HG03175 (cell line): ENCODE data around the gene GFI1.
A peak's percentile ranks its signal among the peaks of the same experiment; 100 is the strongest.
"Not testable (repeated sequence)": the region's sequence is repeated elsewhere in the genome, so short reads cannot be mapped to it uniquely, and the experiment has no call there.

Experiments
- ATAC-seq: cut with Tn5 transposase; IDR thresholded peaks from one replicate; pipeline ENCODE4 v1.9.1; 2021; ENCODE audit warnings: mild to moderate bottlenecking, moderate library complexity; ENCODE audit not compliant: unreplicated experiment

GFI1 gene

DNA sequence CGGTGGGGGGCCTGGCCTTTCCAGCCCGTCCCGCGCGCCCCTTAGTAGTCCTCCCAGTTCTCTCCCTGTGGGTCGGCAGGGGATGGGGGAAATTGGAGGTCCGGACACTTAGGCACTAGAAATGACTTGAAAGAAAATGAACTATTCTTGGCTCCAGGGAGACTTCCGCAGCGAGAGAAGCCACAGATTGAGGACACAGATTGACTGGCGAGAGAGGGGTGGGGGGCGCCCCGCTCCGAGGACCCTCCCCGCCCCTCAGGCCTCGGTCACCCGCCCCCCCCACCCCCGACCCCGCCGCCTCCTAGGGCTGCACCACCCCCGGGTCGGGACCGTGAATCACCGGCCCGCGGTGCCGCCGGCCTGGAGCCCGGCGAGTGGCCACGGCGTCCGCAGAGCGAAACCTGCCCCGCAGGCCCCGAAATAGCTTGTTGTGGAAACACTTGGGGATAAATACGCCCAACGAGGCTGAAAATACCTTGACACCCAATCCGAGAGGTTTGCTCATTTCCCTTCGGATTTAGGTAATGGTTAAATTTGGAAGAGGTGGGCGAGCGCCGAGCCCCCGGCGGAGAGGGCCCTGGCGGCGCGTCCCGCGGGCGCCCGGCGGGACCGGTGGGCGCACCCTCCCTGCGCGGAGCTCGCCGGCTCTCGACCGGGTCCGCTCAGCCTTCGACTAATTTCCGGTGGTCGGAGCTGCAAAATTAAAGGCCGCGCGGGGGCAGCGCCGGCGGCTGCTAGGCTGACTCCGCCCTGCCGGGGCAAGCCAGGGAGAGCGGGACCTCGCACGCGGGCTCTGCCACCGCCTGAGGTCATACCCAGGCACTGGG is at the start of gene GFI1:
TSS of gene GFI1 (minus strand) at position 675 of the 827 bp plus-strand sequence. CDS start 3,438 bp downstream, outside the sequence.
- peak; percentile 21 for ATAC-seq

DNA sequence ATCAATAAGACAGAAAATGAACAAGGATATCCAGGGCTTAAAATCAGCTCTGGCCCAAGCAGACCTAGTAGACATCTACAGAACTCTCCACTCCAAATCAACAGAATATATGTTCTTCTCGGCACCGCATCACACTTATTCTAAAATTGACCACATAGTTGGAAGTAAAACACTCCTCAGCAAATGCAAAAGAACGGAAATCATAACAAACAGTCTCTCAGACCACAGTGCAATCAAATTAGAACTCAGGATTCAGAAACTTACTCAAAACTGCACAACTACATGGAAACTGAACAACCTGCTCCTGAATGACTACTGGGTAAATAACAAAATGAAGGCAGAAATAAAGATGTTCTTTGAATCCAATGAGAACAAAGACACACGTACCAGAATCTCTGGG is 45.6 kb upstream of the GFI1 start:
- not testable (repeated sequence) for ATAC-seq

DNA sequence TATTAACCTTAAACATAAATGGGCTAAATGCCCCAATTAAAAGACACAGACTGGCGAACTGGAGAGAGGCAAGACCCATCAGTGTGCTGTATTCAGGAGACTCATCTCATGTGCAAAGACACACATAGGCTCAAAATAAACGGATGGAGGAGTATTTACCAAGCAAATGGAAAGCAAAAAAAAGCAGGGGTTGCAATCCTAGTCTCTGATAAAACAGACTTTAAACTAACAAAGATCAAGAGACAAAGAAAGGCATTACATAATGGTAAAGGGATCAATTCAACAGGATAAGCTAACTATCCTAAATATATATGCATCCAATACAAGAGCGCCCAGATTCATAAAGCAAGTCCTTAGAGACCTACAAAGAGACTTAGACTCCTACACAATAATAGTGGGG is 45.2 kb upstream of the GFI1 start:
- not testable (repeated sequence) for ATAC-seq

DNA sequence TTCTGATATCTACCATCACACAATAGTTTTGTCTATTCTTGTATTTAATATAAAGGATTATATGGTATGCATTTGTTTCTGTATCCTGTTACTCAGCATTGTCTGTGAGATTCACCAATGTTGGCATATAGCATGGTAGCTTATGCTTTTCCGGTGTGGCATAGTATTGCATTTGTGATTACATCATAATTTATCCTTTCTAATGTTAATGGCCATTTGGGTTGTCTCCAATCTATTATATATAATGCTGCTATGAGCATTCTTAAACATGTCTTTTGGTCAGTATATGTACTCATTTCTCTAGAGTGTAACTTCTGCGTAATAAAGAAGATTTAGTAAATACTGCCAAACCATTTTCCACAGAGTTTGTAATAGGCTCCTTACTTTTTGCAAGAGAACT is 40.9 kb upstream of the GFI1 start:
- no peak for ATAC-seq

DNA sequence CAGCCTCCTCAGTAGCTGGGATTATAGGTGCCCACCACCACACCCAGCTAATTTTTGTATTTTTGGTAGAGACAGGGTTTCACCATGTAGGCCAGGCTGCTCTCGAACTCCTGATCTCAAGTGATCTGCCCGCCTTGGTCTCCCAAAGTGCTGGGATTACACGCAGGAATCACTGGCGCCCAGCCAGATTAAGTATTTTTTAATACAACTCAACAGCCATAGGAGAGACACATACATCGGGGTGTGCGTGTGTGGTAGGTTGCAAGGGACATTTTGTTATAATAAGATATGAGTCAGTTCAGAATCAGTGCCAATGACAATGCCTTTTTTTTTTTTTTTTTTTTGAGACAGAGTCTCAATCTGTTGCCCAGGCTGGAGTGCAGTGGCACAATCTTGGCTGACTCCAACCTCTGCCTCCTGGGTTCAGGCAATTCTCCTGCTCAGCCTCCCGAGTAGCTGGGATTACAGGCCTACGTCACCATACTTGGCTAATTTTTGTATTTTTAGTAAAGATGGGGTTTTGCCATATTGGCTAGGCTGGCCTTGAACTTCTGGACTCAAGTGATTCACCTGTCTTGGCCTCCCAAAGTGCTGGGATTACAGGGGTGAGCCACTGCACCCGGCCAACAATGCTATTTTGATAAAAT is 38.3 kb upstream of the GFI1 start:
- ATAC-seq = not testable (repeated sequence)

DNA sequence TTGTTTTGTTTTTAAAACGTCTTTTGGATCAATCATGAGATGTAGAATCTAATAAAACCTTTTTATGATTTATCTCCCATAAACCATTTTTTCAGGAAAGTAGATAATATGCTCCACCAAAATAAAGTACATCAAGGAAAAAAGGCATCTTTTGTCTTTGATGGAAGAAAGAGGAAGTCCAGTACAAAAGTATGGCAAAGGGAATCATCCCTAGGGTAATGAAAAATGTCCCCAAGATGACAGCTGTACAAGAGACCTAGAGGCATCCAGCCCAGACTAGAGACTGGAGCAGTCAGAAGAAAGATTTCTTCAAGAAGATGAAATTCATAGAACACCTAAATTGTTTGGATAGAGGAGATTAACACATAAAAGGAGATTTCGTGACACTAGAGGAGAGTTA is 32.3 kb upstream of the GFI1 start:
- ATAC-seq = no peak

DNA sequence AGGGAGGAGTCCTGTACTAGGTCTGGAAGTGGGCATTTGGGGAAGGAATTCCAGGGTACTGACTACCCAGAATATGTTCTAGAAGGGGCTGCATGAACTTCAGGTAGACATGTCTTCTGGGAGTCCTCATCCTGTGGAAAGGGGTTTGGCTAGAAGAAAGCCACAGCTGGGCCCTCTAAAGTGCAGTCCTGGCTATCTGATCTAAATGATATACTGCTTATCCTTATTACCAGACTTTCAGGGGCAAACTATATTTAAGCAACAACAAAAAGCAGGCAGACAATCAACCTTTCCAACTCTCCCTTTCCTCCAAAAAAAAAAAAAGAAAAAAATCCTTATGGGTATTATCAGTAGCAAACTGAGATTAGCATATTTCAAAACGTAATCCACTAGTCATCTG is 29.8 kb upstream of the GFI1 start:
- no peak for ATAC-seq

DNA sequence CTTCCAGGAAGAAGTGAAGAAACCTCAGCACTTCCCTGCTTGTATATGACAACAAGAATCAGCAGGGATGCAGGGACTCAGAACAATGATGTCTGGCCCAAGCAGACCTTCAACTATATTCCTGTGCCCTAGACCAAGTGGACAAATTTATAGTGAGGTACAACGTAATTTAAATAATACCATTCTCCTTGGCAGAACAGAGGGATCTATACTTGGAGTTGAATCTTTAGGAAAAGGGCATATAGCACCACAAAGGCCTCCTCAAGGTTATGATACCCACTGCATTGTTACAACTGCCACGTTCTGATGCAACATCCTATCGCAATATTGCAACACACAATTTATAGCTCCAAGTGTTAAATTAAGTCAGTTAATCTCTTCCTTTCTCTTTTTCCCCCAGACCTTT is 29.1 kb upstream of the GFI1 start:
- ATAC-seq = no peak

DNA sequence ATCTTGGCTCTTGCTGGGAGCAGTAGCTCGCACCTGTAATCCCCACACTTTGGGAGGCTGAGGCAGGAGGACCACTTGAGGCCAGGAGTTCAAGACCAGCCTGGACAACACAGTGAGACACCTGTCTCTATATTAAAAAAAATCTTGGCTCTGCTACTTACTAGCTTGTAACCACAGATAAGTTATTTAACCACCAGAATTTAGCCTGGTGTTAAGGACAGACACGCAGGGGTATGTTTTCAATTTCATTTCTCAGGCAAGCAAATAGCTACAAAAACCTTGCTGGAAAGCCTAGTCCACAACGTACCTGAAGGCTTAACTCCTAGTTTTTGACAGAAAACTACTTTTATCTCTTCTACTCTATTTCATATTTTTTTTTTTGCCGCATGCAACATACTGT is 24.8 kb upstream of the GFI1 start:
- ATAC-seq = peak; percentile 83

DNA sequence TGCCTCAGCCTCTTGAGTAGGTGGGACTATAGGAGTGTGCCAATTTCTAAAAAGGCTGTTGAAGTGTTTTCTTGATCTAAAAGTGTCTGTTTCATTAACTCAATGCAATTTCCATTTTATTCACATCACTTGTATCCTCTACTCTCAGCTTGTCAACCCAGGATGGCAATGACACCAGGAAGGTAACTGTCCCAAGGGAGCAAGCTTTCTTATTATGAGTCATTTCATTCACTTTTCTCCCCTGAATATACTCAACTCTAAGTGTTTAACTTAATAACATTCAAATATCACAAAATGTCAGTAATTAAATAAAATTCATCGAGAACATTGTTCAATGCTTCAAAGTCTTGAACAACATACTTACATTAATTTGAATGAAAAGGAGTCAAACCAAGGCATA is 22.9 kb upstream of the GFI1 start:
- ATAC-seq = no peak

DNA sequence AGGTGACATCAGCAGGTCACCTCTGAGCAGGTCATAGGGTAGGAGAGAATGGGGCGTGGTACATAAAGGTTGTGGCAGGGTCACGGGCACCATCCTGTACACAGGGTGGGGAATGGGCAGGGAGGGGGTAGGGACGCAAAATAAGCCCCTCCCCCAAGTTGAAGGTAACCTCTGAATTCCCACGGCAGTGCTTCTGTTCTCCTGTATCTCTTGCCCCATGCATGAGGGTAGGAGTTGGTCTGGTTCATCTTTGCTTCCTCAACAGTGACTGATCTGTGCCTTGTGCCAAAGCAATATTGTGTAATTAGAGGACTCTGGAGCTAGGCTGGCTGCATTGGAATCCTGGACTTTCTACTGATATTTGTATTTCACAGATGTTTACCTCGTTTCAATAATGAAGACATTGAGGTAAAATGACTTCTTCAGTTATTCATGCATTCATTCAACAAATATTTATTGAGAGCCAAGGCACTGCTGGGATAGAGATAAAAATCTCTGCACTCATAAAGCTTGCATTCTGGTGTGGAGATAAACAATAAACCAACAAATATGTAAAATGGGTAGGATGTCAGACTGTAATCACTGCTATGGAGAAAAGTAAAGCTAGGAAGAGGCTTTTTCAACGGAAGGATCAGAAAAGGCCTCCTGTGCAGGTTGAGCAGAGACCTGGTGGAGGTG is 18.4 kb upstream of the GFI1 start:
- ATAC-seq = no peak

DNA sequence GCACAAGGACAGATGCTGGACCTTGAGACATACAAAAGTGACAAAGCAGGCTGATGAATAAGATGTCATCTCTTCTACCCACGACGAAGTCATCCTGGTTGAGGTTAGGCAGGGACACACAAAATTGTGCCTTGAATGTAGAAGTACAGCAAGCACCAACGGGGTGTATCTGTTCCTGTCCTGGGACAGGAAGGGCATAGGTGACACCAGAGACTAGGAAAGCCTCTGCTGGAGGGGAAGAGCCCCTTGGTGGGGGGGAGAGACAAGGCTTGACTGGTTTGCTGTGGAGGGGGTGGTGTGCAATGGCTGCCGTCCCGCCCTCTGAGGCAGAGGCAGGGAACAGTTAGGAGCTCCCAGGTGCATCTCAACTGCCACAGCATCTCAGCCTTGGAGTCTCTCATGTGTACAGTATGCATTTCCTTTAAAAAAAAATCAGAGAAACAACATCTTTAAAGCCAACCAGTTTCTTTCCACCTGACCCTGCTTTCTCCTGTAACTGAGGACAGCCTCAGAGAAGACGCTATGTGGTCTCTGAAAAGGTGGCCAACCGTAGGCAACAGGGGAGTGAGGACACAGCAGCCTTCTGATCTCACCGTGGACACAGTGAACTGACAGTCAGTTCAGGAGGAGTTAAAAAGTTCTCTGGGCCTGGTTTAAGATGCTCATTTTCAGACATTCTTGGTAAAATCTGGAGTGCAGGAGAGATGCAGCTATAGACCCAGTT is 17.7 kb upstream of the GFI1 start:
- no peak for ATAC-seq

DNA sequence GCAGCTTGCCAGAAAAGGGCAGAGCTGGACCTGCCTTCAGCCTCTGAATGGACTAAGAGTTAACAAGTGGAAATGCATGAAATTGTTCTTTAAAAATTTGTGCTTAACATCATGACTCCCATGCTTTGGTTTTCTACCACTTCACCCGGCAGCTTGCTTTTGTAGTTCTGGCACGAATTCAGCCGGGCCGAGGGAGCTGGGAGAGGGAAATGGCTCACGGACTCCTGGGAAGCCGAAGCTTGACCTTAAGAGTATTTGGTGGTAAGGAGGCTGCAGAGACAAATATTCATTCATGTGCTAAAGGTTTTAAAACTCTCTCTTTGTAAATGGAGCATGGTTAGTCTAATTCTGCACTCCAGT is 17.2 kb upstream of the GFI1 start:
- ATAC-seq = no peak

DNA sequence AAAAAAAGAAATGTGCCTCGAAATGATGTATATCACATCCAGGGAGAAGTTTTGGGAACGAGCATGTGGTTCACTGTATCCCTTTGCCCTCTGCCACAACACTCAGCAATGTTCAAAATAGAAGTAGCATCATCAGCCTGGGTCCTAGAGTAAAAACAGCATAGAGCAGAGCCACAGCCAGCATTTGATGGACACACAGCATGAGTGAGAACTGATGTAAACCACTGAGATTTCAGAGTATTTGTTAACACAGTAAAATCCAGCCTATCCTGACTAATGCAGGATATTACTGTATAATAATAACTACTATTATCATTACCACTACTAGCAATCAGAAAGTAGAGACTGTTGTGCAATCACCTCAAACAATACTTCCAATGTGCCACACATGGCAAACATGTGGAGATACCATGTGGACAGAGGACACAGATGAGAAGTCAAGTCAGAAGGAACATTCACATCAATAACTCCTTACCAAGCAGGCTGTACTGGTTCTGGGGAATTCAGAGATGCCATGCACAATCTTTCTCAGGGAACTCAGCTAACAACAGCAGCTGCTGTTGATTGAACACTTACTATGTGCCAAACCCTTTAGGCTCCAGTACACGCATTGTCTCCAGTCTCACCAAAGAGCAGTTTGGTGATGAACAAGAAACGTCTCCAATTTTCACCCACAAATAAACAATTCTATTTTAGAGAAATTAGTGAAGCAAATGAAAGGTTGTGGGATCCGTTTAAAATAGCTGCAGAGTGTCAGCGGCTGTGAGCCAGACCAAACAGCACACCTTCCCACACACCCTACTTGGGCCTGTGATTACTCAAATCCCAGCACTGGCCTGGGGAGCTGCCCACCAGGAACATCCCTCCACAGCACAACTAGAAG is 16.6 kb upstream of the GFI1 start:
- no peak for ATAC-seq

DNA sequence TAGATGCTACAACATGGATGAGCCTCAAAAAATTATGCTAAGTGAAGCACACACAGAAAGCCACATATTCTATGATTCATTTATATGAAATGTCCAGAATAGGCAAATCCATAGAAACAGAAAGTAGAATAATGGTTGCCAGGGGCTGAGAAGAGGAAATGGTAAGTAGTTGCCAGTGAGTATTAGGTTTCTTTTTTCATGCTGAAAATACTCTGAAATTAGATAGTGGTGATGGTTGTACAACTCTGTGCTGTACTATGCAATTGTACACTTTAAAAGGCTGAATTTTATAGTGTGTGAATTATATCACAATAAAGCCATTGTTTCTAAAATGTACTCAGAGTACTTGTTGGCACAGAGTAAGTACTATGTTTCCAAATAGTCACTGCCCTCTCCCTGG is 15.5 kb upstream of the GFI1 start:
- peak; percentile 85 for ATAC-seq

DNA sequence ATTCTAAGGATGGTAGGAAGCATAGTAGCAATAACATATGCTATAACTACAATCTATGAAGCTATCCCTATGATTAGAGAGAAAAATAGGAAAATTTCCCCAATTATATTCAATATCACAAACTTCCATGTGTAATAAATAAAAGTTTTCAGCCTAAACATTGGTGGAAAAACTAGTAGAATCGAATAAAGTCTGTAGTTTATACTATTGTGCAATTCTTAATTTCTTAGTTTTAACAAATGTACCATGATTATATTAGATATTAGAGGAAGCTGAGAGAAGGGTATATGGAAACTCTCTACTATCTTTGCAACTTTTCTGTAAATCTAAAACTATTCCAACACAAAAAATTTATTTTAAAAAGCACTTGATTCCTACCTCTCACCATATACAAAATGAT is 13.8 kb upstream of the GFI1 start:
- no peak for ATAC-seq

DNA sequence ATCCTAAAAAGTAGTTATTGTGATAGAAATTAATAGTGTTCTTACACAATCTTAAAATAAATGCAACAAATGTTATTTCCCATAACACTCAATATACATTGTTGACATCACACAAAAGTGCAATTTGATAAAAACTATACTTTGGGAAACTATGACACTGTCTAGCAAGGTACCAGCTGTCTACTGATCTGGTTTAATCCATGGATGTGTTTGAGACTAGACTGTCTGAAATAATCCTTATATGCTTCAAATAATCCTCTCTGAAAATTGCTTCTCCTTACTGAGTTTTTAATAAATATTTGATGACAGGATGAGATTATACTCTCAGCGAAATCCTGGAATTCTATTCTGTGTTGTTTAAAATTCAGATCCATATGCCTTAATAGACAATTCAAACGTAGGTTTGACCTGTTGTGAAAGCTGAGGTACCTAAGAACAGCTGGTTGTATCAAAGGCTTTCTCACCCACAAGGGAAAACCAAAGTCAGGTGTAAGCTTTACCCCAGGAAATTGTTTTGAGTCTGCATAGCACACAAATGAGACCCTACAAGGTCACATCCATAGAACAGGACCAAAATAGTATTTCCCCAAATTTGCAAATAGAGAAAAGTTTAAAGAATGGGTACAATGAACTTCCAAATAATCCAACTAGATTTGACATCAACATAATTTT is 8.8 kb upstream of the GFI1 start:
- ATAC-seq = no peak

DNA sequence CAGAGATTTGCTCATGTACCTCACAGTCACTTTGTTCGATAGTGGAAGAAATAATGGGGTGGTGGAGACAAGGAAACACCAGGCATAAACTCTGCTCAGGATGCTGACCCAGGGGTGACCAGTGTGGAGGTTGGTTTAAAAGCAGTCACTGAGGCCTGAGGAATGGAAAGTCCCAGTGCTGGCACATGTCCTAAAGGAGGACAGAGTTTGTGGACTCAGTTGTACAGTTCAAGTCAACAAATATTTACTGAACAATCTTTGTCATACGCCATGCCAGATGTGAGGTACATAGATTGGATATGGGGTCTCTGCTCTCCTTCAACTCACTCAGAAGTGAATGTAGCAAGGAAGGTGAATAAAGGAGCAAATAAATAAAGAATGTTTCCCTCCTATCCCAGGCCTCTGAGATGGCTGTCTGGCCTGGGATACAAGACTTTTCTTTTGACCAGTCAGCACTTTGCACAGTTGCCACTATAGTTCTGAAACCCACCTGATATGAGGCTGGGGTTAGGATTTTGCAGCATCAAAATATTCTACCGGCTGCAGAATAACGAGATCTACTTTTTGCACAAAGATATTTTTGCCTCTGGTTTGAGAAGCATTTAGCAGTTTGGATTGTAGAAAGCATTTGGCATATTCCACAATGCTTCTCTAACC is 7.9 kb upstream of the GFI1 start:
- no peak for ATAC-seq

DNA sequence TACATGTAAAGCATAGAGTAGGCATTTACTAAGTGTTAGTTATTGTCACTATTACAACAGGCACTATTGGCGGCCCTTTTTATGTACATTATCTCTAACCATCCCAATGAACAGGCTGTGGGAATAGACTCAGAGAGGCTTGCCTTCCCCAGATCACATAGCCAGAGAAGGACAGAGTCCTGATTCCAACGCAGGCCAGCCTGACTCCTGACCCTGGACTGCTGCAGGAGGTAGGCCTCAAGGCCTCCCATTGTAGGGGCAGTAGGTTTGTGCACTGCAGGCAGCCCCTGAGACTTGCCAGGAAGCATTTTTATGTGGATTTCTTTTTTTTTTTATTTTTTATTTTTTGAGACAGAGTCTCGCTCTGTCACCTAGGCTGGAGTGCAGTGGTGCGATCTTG is 6.4 kb upstream of the GFI1 start:
- ATAC-seq = no peak
